WTC11 (cell line): ENCODE data around the gene LYRM4. TPM values are rescaled to one million over a fixed set of nuclear protein-coding genes. Genes with fewer than 3 reads are reported as not detected.

Experiments used
- ATAC-seq: fragments of 200-7000 bp; cut with Tn5 transposase; 2 replicates; pipeline ENCODE4 v1.10.0; 2021; ENCODE audit warnings: mild to moderate bottlenecking, moderate library complexity
- CTCF ChIA-PET: fragments of 300-600 bp; sonication (Branson Sonifier 250); formaldehyde crosslinking; loops from one replicate; lab custom pipeline; 2021; ENCODE audit warnings: antibody characterized with exemption; lab: Charles Lee
- POLR2A ChIA-PET: fragments of 350-600 bp; sonication (Branson Sonifier 250); formaldehyde crosslinking; loops from one replicate; lab custom pipeline; 2021; ENCODE audit warnings: antibody characterized with exemption; lab: Charles Lee
- DNase-seq: peaks from one replicate; pipeline ENCODE4 v3.0.0; 2021; ENCODE audit warnings: low spot score
- H3K27ac Mint-ChIP-seq: 2 replicates; pipeline ENCODE4 v1.8.0; 2021; ENCODE audit warnings: mixed read lengths
- H3K27me3 Mint-ChIP-seq: 2 replicates; pipeline ENCODE4 v1.8.0; 2021; ENCODE audit warnings: low read depth, mild to moderate bottlenecking, moderate library complexity, mixed read lengths
- H3K36me3 Mint-ChIP-seq: 2 replicates; pipeline ENCODE4 v1.8.0; 2021; ENCODE audit warnings: mixed read lengths
- H3K4me1 Mint-ChIP-seq: 2 replicates; pipeline ENCODE4 v1.8.0; 2022; ENCODE audit warnings: mixed read lengths
- H3K4me3 Mint-ChIP-seq: 2 replicates; pipeline ENCODE4 v1.8.0; 2021; ENCODE audit warnings: mild to moderate bottlenecking, moderate library complexity, mixed read lengths
- H3K9me3 Mint-ChIP-seq: 2 replicates; pipeline ENCODE4 v1.8.0; 2021; ENCODE audit warnings: mixed read lengths
- CREM ChIP-seq: sonication (generic); formaldehyde crosslinking; IDR thresholded peaks from 2 replicates; pipeline ENCODE4 v1.8.1; 2022; ENCODE audit warnings: mild to moderate bottlenecking, missing genetic modification reagents, moderate library complexity
- JAZF1 ChIP-seq: fragments of 250-450 bp; sonication (Bioruptor Pico); IDR thresholded peaks from 2 replicates; pipeline ENCODE4 v1.9.0; 2021; ENCODE audit warnings: moderate library complexity, mild to moderate bottlenecking, inconsistent platforms
- KAT7 ChIP-seq: sonication (generic); formaldehyde crosslinking; IDR thresholded peaks from 2 replicates; pipeline ENCODE4 v1.8.1; 2023; ENCODE audit warnings: missing genetic modification reagents, mild to moderate bottlenecking, borderline replicate concordance
- MXD4 ChIP-seq: fragments of 250-450 bp; sonication (Bioruptor Pico); IDR thresholded peaks from 2 replicates; pipeline ENCODE4 v1.8.0; 2021; ENCODE audit warnings: mild to moderate bottlenecking, moderate library complexity, borderline replicate concordance
- TP53 ChIP-seq: sonication (generic); formaldehyde crosslinking; IDR thresholded peaks from 2 replicates; pipeline ENCODE4 v1.8.1; 2023; ENCODE audit warnings: mild to moderate bottlenecking, missing genetic modification reagents
- ZNF232 ChIP-seq: sonication (generic); formaldehyde crosslinking; IDR thresholded peaks from 2 replicates; pipeline ENCODE4 v1.8.0; 2022; ENCODE audit warnings: mild to moderate bottlenecking, missing genetic modification reagents
- ZNF263 ChIP-seq: sonication (generic); formaldehyde crosslinking; IDR thresholded peaks from 2 replicates; pipeline ENCODE4 v1.8.1; 2022; ENCODE audit warnings: low read depth, mild to moderate bottlenecking, moderate library complexity, missing genetic modification reagents
- total RNA-seq: library from RNA; stranded (reverse); gene quantifications from 3 replicates; pipeline ENCODE4 v1.2.3, GENCODE V29; 2021
- TF ChIP-seq, protein P1 (sequence below): sonication (generic); formaldehyde crosslinking; conservative IDR thresholded peaks from 2 replicates; pipeline ENCODE4 v1.8.1; 2023; ENCODE audit warnings: mild to moderate bottlenecking, low read depth, missing genetic modification reagents, moderate library complexity
- TF ChIP-seq, protein P2 (sequence below): fragments of 250-450 bp; sonication (Bioruptor Pico); IDR thresholded peaks from 2 replicates; pipeline ENCODE4 v2.1.2; 2022; ENCODE audit warnings: mild to moderate bottlenecking, moderate library complexity
- TF ChIP-seq, protein P3 (sequence below): fragments of 250-450 bp; sonication (Bioruptor Pico); IDR thresholded peaks from 2 replicates; pipeline ENCODE4 v1.9.0; 2021; ENCODE audit warnings: mild to moderate bottlenecking
- TF ChIP-seq, protein P4 (sequence below): sonication (generic); formaldehyde crosslinking; IDR thresholded peaks from 2 replicates; pipeline ENCODE4 v1.8.1; 2023; ENCODE audit warnings: mild to moderate bottlenecking, missing genetic modification reagents
- TF ChIP-seq, protein P5 (sequence below): sonication (generic); formaldehyde crosslinking; IDR thresholded peaks from 2 replicates; pipeline ENCODE4 v1.8.1; 2023; ENCODE audit warnings: mild to moderate bottlenecking, missing genetic modification reagents
- TF ChIP-seq, protein P6 (sequence below): sonication (generic); formaldehyde crosslinking; IDR thresholded peaks from 2 replicates; pipeline ENCODE4 v1.8.0; 2022; ENCODE audit warnings: mild to moderate bottlenecking, missing genetic modification reagents
- TF ChIP-seq, protein P7 (sequence below): sonication (generic); formaldehyde crosslinking; IDR thresholded peaks from 2 replicates; pipeline ENCODE4 v1.8.0; 2023; ENCODE audit warnings: mild to moderate bottlenecking, missing genetic modification reagents

LYRM4 gene
- total RNA-seq, 1 experiment from 2014 or later, result 49.7 TPM

DNA sequence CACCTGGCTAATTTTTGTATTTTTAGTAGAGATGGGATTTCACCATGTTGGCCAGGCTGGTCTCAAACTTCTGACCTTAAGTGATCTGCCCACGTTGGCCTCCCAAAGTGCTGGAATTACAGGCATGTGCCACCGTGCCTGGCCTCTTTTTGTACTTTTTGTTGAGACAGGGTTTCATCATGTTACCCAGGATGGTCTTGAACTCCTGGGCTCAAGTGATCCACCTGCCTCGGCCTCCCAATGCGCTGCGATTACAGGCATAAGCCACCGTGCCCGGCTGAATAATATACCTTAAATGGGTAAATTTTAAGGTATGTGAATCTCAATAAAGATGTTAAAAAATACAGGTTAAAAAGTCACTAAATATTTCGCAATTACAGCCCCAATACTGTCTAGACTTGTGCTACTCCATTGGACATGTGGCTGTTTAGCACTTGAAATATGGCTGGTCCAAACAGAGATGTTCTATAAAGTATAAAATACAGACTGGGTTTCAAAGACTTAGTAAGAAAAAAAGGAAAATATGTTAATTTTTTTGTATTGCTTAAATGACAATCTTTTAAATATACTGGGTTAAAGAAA is 133.6 kb downstream of the LYRM4 start:
- DNase-seq (no peak), ATAC-seq (no peak)
- no peak overlapping the region for H3K27ac Mint-ChIP-seq
- ChIA-PET CTCF (no interaction called here), POLR2A (no interaction called here)
- no peaks in the 10 kb centered on the region for H3K9me3 Mint-ChIP-seq
- H3K36me3 Mint-ChIP-seq, result no peaks in the 10 kb centered on the region
- no peaks in the 10 kb centered on the region for H3K27me3 Mint-ChIP-seq
- peaks cover 35% of the 10 kb centered on the region for H3K4me1 Mint-ChIP-seq
- H3K4me3 Mint-ChIP-seq, result no peak overlapping the region
- TF ChIP-seq, protein P1, sequence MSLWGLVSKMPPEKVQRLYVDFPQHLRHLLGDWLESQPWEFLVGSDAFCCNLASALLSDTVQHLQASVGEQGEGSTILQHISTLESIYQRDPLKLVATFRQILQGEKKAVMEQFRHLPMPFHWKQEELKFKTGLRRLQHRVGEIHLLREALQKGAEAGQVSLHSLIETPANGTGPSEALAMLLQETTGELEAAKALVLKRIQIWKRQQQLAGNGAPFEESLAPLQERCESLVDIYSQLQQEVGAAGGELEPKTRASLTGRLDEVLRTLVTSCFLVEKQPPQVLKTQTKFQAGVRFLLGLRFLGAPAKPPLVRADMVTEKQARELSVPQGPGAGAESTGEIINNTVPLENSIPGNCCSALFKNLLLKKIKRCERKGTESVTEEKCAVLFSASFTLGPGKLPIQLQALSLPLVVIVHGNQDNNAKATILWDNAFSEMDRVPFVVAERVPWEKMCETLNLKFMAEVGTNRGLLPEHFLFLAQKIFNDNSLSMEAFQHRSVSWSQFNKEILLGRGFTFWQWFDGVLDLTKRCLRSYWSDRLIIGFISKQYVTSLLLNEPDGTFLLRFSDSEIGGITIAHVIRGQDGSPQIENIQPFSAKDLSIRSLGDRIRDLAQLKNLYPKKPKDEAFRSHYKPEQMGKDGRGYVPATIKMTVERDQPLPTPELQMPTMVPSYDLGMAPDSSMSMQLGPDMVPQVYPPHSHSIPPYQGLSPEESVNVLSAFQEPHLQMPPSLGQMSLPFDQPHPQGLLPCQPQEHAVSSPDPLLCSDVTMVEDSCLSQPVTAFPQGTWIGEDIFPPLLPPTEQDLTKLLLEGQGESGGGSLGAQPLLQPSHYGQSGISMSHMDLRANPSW (CRISPR knock-in tag), result no peak
- TF ChIP-seq, protein P2, sequence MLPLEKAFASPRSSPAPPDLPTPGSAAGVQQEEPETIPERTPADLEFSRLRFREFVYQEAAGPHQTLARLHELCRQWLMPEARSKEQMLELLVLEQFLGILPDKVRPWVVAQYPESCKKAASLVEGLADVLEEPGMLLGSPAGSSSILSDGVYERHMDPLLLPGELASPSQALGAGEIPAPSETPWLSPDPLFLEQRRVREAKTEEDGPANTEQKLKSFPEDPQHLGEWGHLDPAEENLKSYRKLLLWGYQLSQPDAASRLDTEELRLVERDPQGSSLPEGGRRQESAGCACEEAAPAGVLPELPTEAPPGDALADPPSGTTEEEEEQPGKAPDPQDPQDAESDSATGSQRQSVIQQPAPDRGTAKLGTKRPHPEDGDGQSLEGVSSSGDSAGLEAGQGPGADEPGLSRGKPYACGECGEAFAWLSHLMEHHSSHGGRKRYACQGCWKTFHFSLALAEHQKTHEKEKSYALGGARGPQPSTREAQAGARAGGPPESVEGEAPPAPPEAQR (CRISPR knock-in tag), result no peak
- TF ChIP-seq ZNF263 (CRISPR knock-in tag) (no peak), JAZF1 (no peak)

DNA sequence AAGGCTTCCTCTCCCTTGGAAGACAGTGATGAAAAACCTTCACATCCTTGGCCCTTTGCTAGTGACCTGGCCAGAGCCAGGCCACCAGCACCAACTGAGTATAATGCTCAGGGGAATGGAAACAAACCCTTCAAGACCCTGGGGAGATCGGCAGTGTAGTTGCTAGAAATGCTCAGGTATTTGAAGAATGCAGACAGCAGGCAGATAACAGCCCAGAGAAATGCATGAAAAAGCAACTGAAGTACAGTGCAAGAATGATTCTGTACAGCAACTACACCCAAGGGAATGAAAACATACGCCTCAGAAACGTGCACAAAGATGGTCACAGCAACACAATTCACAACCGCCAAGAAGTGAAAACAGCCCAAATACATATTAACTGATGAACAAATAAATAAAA is 134.5 kb downstream of the LYRM4 start:
- Mint-ChIP-seq H3K36me3 (no peaks in the 10 kb centered on the region), H3K4me3 (no peak overlapping the region), H3K27ac (no peak overlapping the region), H3K9me3 (0 out of 2 replicates have a peak, but pooled peaks cover 2% of the 10 kb centered on the region), H3K4me1 (peaks cover 26% of the 10 kb centered on the region), H3K27me3 (no peaks in the 10 kb centered on the region)
- peak; percentile 67 for ATAC-seq
- ChIA-PET POLR2A (no interaction called here), CTCF (interaction anchor here (1.0 kb wide), 1 partner anchor 18 kb away, joined by 3 read pairs; no protein-coding TSS in a partner anchor)
- TF ChIP-seq, protein P3, sequence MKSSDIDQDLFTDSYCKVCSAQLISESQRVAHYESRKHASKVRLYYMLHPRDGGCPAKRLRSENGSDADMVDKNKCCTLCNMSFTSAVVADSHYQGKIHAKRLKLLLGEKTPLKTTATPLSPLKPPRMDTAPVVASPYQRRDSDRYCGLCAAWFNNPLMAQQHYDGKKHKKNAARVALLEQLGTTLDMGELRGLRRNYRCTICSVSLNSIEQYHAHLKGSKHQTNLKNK (CRISPR knock-in tag), result no peak
- TF ChIP-seq, protein P4, sequence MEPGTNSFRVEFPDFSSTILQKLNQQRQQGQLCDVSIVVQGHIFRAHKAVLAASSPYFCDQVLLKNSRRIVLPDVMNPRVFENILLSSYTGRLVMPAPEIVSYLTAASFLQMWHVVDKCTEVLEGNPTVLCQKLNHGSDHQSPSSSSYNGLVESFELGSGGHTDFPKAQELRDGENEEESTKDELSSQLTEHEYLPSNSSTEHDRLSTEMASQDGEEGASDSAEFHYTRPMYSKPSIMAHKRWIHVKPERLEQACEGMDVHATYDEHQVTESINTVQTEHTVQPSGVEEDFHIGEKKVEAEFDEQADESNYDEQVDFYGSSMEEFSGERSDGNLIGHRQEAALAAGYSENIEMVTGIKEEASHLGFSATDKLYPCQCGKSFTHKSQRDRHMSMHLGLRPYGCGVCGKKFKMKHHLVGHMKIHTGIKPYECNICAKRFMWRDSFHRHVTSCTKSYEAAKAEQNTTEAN (CRISPR knock-in tag), result no peak
- no peak for TF ChIP-seq CREM (CRISPR knock-in tag)
- DNase-seq, result no peak

DNA sequence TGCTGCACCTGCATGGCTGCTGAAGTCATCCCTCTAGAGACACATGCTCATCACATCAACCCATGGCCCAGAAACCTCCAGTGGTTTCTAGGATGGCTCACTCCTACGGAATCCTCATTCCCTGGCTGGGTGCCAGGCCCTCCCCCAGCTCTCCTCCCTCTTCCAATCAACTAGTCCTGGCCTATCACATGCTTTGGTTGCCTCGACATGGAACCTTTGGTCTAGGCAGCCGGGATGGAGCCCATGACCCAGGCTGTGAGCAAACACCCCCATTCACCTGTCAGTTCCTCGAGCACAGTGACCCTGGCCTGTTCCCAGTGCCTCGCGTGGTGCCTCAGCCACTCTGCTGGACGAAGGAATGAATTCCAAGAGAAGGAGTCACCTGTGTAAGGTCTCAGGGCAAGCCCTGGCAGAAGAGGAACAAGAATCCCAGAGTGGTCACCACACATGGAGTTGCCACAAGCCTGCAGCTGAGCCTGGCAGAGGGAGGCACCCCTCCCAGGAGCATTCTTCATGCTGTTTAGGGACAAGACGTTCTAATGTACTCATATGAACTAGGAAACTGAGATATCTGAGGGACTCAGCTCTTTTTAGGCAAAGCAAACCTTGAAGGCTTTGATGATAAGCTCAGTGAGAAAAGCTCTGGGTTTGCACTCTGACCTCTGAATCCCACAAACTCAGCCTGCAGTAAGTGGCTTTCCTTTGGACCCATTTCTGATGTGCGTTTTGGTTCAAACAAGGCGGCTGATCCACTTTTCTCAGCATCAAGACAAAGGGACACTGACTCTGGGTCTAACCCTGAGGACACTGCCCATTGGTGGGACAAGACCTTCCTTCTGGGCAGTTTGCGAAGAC is 135.4 kb downstream of the LYRM4 start:
- no peak overlapping the region for H3K4me3 Mint-ChIP-seq
- H3K9me3 Mint-ChIP-seq, result peaks cover 10% of the 10 kb centered on the region
- POLR2A ChIA-PET, result no interaction called here
- H3K27ac Mint-ChIP-seq, result no peak overlapping the region
- CTCF ChIA-PET, result interaction anchor here (1.0 kb wide), 1 partner anchor 19 kb away, joined by 3 read pairs; no protein-coding TSS in a partner anchor
- peaks cover 17% of the 10 kb centered on the region for H3K4me1 Mint-ChIP-seq
- H3K27me3 Mint-ChIP-seq, result no peaks in the 10 kb centered on the region
- no peak for DNase-seq
- ATAC-seq, result no peak
- H3K36me3 Mint-ChIP-seq, result 0 out of 2 replicates have a peak, but pooled peaks cover 5% of the 10 kb centered on the region
- no peak for TF ChIP-seq TP53 (CRISPR knock-in tag)
- TF ChIP-seq ZNF232 (CRISPR knock-in tag), result no peak
- TF ChIP-seq MXD4 (CRISPR knock-in tag), result no peak
- TF ChIP-seq, protein P5, sequence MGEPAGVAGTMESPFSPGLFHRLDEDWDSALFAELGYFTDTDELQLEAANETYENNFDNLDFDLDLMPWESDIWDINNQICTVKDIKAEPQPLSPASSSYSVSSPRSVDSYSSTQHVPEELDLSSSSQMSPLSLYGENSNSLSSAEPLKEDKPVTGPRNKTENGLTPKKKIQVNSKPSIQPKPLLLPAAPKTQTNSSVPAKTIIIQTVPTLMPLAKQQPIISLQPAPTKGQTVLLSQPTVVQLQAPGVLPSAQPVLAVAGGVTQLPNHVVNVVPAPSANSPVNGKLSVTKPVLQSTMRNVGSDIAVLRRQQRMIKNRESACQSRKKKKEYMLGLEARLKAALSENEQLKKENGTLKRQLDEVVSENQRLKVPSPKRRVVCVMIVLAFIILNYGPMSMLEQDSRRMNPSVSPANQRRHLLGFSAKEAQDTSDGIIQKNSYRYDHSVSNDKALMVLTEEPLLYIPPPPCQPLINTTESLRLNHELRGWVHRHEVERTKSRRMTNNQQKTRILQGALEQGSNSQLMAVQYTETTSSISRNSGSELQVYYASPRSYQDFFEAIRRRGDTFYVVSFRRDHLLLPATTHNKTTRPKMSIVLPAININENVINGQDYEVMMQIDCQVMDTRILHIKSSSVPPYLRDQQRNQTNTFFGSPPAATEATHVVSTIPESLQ (CRISPR knock-in tag), result no peak
- TF ChIP-seq, protein P6, sequence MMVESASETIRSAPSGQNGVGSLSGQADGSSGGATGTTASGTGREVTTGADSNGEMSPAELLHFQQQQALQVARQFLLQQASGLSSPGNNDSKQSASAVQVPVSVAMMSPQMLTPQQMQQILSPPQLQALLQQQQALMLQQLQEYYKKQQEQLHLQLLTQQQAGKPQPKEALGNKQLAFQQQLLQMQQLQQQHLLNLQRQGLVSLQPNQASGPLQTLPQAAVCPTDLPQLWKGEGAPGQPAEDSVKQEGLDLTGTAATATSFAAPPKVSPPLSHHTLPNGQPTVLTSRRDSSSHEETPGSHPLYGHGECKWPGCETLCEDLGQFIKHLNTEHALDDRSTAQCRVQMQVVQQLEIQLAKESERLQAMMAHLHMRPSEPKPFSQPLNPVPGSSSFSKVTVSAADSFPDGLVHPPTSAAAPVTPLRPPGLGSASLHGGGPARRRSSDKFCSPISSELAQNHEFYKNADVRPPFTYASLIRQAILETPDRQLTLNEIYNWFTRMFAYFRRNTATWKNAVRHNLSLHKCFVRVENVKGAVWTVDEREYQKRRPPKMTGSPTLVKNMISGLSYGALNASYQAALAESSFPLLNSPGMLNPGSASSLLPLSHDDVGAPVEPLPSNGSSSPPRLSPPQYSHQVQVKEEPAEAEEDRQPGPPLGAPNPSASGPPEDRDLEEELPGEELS, result no peak
- TF ChIP-seq, protein P7, sequence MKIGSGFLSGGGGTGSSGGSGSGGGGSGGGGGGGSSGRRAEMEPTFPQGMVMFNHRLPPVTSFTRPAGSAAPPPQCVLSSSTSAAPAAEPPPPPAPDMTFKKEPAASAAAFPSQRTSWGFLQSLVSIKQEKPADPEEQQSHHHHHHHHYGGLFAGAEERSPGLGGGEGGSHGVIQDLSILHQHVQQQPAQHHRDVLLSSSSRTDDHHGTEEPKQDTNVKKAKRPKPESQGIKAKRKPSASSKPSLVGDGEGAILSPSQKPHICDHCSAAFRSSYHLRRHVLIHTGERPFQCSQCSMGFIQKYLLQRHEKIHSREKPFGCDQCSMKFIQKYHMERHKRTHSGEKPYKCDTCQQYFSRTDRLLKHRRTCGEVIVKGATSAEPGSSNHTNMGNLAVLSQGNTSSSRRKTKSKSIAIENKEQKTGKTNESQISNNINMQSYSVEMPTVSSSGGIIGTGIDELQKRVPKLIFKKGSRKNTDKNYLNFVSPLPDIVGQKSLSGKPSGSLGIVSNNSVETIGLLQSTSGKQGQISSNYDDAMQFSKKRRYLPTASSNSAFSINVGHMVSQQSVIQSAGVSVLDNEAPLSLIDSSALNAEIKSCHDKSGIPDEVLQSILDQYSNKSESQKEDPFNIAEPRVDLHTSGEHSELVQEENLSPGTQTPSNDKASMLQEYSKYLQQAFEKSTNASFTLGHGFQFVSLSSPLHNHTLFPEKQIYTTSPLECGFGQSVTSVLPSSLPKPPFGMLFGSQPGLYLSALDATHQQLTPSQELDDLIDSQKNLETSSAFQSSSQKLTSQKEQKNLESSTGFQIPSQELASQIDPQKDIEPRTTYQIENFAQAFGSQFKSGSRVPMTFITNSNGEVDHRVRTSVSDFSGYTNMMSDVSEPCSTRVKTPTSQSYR, result no peak
- TF ChIP-seq KAT7 (CRISPR knock-in tag), result no peak
